HG02973 (cell line): ENCODE results near the gene POFUT2.

Source experiments
- ATAC-seq: cut with Tn5 transposase; IDR thresholded peaks from one replicate; pipeline ENCODE4 v1.9.1; 2021; ENCODE audit warnings: moderate library complexity; ENCODE audit not compliant: unreplicated experiment

POFUT2 gene

DNA sequence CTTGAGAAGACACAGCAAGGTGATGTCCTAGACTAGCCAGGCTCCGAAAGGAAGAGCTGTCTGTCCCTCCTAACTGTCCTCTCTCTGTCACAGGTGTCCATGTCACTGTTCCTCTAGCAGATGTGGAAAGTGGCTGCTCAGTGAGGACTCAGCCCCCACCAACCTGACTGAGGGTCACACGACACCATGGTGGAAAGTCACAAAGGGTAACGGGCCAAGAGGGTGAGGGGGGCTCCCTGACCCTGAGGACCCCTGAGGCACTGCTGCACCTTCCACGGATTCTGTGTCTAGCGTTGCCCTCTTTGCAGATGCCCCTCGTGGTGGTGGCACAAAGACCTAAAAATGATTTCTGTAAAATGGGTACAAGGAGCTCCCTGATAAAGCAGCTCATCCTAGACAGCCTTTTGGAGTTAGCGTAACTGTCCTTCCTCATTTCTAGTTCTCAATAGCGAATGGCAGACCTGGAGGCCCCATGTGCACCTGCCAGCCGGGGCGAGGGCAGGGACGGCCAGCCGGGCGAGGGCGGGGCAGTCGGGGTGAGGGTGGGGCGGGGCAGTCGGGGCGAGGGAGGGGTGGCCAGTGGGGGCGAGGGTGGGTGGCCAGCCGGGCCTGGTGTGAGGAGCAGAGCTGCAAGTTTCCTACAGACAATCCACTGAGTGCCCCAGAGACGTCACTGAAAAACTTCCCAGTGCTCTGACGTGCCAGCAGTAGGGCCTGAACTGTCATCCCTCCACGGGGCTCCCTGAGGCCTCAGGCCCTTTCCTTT, 23.4 kb downstream of the POFUT2 start:
- no peak for ATAC-seq

DNA sequence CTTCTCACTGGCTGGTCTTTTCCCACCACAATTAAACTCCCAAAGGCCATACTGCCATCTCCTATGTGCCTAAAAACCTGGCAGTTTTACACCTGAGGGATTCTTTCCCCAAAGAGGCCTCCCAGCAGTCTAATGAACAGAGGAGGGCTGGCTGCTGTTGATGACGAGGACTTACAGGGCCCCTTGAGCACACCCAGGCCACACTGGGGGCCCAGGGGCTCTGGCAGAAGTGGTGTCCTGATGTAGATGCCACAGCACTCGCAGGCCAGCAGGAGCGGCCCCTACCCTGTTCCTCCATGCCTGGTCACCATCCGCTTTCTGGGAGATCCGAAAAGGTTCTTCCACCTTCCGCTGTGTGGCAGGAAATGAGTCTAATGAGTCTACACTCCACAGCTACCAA, 24.2 kb downstream of the POFUT2 start:
- ATAC-seq = no peak

DNA sequence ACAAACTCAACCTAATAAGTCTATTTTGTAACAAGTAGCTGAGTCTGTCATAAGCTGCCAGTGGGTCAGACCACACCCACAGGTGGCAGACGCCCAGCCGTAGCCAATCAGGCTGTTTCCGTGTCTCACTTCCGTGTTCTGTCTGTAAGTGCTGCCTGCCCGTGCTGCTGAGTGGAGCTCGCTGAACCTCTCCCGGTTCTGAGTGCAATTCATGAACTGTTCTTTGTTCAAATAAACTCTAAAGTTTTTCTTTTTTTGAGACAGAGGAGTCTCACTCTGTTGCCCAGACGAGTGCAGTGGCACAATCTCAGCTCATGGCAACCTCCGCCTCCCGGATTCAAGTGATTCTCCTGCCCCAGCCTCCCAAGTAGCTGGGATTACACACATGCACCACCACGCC, 25.1 kb downstream of the POFUT2 start:
- no peak for ATAC-seq

DNA sequence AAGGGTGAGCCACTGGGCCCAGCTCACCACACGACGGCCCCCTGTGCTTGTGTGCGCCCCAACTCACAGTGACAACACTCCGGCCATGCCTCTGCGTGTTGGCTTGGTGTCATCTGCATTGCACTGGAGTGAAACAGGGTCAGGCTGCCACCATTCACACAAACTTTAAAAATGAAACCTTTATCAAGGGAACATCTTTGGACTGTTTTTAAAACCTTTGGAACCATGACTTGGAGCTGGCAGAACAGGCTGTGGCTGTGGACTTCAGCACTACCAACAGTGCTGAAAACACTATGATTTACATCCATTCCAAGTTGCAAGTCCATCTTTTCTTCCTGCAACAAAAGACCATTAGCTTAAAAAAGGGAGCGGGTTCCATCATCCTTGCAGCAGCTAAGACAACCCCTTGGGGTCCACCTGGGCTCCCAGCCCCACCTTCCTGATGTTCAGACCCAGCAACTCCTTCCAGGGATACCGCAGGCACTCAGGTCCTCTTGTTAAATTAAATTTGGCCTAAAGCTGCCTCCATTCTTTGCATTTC, 25.6 kb downstream of the POFUT2 start:
- no peak for ATAC-seq

DNA sequence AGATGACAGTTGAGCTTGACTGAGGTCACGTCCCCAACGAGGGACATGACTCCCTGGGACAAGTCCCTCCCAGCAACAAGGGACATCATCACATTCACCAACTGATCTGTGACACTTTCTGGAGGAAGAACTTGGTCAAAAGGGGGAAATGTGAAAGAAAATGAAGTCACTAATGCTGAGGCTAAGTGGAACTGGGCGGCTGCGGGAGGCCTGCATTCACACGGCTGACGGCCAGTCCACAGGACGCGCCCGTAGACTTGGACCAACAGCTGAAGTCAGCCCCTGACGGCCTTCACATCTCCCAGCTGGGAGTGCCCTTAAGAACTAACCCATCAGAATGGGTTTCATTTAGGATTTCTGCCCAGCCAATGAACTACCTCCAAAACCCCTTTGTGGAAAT, 26.6 kb downstream of the POFUT2 start:
- no peak for ATAC-seq

DNA sequence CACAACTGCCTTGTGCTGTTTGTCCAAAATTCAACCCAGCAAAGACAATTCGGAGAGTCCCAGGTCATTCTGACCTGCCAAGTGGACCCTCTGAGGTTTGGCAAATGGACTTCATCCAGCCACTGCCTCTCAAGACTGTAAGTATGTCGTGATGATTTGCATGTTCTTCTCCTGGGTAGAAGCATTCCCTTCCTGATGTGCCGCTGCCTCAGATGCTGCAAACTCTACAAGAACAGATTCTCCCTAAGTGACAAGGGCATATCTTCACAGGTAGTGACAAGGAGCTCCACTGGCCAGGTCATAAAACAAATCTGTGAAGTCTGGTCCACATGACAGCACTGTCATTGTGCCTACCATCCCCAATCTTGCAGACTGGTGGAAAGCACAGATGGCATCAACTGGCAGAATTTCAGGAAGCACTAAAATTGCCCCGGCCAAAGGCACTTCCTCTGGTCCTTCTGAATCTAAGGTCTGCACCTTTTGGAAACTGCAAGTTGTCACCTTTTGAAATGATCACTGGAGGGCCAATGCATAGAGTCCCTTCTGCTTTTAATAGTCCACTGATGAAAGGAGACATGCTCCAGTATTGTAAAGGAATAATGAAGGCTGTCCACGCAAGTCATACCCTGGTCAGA, 27.4 kb downstream of the POFUT2 start:
- no peak for ATAC-seq

DNA sequence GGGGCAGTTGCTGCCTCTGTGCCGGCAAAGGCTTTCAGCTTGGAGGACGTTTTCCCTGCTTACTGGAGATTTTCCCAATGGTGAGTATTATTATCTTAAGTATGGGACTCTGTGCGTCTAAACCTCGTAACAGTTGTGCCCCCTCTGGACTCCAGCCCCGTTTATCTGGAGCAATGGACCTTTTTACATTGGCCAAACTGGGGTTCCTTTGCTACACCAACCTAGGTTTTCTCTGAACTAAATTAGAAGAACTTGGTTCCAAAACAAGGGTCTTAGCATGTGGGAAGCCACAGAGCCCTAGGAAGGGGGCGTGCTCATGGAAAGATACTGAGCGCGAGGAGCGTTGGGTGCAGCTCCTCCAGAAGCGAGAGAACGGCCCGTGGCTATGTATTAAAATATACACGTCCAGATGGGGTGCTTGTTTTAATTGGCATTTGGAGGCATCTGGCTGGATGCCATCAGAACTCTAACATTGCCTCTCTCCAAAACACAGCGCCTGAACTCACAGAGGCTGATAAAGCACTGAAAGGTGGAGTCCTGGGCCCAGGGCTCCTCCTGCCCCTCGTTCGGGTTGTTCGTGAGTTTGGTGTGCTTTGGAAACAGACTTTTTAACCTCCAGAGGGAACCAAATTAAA, 28.4 kb downstream of the POFUT2 start:
- ATAC-seq = no peak

DNA sequence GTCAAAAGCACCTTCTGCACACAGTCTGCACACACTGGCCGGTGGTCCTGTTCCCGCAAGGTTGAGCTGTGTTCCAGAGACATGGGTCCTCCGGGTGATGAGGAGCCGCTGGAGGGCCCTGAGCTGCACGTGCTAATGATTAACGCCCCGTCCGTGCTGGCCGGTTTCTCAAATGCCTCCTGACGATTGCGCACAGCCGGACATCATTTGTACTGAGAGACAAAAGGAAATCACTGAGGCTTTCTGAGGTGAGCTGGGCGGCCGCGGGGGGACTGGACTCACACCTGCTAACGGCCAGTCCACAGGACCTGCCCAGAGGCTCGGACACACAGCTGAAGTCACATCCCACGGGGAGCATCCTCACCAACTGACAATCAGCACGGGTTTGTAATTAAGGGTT, 29.2 kb downstream of the POFUT2 start:
- no peak for ATAC-seq

DNA sequence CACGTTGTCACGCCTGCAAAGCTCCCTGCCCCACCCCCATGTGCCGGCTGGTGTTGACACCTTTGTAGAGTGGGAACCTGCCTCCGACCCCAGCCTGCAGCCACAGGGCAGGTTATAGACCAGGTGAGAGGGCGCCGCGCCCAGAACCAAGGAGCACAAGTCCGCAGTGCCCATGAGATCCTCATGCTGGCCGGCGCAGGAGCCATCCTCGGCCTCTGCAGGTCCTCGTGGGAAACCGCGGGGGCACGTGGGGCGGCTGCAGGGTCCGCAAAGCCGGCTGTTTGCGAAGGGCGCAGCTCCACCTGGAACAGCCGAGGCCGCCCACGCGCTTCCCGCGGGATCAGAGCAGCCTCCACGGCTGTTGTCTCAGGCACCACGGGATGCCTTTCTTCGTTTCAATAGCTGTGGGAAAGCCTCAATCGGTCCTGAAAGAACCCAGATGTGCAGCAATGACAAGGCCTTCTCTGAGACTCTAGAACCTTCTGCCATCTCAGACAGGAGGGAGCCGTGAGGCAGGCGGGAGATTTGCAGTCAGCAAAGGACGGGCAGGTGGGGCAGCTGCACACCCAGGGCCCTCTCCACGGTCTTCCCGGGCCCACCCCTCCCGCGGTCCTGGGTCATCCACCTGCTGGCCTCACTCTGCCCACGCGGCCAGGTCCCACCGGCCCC, 29.9 kb downstream of the POFUT2 start:
- no peak for ATAC-seq

DNA sequence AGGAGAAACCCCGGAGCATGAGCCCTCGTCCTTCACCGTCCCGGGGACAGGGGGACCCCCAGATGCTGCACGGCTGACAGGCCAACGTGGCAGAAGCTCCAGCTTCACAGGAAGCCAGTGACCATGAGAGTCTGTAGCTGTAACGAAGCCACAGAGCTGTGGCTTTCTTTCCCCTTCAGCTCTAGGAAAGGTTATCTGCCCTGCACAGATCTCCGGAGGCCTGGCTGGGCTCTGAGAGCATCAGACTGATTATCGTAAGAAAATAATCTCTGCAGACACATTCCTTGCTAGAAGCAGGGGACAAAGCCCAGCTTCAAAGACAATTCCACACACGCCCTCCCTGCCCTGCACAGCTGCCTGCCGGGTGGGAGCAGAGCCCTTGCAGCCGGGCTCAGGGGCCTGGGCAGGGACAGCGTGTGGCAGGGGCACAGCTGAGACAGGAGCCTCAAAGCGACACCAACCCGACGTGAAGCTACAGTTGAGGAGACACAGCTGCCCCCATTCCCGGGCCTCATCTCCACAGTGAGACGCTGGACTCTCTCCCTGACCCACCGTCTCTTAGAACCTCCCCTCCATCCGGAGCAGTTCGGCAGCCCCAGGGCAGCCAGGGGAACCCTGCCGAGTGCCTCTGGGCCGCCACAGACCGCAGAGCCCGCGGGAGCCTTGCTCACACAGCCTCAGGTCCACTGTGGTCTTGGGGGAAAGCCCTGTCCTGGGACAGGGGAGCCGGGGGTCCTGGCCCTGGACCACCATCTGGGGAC, 30.6 kb downstream of the POFUT2 start:
- no peak for ATAC-seq

DNA sequence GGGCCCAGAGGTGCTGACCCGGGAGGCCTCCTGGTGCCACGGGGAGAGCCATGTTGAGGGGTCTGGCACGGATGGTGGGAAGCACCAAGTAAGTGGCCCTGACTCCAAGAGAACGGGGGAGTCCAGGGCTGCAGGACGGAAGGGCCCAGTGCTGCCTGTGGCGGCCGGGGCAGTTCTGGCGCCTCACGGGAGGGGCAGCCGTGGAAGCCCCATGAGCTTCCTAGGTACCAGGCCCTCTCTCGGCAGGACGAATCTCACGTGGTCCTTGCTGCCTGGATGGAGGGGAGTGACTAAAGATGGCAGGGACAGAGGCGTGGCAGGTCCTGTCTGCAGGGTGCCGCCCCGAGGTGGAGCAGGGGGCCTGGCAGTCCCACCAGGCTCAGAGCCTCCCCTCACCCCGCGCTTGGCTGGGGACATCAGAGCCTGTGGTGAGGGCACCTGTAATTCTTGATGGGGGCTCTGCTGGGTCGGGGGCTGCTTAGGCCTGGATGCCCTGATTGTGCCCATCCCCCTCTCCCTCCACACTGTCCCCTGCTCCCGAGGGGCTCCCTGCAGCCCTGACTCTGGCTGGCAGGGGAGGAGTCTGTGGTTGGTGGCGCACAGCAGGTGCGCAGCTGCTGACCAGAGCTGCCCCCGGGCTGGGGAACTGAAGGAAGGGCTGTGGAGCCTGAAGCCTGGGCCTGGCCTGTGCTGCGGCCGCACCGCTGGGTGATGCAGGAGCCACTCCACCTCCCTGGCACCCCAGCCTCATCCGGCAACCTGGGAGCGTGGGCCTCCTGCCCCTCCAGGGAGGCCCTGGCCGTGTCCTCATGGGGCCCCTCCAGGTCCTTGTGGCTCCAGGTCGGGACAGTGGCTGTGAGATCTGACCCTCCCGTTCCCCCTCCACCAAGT, 31.4 kb downstream of the POFUT2 start:
- ATAC-seq = no peak

DNA sequence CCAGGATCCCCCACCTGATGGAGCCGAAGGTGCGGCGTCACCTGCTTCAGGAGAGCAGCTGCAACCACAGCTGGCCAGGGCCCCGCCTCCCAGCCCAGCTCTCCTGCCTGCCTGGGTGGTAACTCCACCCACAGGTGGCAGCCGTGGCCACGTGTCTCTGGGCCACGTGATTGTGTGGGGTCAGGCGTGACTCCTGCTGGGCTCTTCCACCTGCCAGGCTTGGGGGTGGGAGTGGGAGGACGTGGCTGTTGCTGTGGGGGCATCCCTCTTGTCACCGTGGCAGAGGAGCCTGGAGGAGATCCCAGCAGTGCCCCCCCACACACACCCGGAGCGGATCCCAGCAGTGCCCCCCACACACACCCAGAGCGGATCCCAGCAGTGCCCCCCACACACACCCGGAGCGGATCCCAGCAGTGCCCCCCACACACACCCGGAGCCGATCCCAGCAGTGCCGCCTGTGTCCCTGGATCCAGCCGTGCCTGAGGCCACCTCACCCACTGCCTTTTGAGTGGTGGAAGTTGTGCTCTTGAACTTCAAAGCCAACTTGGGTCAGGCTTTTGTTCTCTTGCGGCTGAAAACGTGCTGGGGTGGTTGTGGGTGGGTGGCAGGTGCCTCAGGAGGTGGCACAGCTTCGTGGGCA, 32.2 kb downstream of the POFUT2 start:
- ATAC-seq = no peak

DNA sequence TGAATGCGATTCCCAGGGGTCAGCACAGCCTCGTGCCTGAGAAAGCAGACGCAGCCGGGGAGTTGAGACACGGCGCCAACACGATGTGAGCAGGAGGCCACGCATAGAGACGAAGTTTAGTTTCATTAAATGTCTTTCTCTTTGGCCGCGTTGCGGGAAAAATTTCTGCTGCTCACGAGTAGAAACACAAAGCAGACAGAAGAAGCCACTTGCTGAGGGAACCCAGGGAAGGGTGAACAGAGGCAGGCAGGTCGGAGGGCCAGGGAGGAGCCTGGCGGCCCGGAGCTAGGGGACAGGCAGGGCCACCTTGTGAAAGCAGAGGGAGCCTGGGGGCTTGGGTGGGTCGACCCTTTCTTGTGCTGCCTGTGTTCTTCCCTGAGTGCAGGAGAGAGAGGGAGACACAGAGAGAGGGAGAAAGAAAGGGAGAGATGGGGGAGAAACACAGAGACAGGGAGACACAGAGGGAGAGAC, 33.2 kb downstream of the POFUT2 start:
- no peak for ATAC-seq

DNA sequence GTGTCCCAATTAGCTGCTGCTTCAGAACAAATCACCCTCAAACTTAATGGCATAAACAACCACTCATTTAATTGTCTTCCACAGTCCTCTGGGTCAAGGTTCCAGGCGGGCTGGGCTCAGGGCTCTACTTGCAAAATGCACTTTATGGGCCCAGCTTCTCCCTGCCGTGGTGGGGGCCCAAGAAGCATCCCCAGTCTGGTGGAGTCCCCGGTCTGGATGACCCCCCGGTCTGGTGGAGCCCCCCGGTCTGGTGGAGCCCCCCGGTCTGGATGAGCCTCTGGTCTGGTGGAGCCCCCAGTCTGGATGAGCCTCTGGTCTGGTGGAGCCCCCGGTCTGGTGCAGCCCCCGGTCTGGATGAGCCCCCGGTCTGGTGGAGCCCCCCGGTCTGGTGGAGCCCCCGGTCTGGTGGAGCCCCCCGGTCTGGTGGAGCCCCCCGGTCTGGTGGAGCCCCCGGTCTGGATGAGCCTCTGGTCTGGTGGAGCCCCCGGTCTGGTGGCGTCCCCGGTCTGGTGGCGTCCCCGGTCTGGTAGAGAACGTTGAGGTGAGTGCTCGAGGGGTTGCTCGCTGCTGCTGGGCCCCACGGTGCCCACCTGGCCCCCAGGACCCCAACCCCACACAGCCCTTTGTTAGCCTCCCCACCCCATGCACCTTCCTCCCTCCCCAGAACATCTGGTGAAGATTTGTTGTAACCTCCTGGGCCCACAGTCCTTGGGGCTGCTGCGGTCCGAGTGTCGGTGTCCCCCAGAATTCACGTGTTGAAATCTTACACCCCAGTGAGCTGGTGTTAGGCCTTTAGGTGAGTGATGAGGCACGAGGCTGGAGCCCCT, 33.8 kb downstream of the POFUT2 start:
- no peak for ATAC-seq

DNA sequence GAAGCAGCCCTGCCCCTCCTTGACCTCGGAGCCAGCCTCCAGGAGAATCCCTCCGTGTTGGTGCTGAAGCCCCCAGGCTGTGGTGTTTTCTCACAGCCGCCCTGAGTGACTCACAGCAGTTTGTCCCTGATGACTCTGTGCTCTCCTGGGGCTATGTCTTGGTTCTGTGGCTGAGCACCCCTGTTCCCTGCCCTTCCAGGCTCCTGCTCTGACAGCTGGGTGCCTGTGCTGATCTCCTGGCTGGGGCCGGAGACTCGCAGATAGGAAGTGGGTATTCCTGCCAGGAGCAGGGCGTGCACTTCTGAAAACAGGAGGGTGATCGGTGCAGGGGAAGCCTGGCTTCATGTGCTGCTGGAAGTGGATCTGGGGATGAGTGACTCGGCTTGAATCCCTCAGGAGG, 34.5 kb downstream of the POFUT2 start:
- no peak for ATAC-seq

DNA sequence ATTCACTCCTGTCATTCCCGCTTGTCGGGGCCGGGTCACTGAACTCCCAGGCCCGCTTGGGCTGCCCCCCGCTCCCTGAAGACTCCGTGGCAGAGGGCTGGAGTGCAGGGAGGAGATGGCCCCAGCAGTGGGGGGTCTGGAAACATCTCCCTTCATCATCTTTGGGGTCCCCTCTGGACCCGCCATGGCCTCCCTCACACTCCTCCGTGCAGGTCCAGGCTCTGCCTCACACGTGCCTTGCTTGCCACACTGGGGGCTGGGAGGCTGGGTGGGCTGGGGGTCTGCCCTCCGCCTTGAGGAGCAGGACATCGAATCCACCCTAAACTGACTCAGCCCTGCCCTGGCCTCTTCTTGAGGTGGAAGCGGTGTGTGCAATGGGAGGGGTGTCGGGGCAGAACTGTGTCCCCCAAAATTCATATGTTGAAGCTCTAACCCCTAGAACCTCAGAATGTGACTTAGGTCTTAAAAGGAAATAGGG, 35.2 kb downstream of the POFUT2 start:
- ATAC-seq = no peak

DNA sequence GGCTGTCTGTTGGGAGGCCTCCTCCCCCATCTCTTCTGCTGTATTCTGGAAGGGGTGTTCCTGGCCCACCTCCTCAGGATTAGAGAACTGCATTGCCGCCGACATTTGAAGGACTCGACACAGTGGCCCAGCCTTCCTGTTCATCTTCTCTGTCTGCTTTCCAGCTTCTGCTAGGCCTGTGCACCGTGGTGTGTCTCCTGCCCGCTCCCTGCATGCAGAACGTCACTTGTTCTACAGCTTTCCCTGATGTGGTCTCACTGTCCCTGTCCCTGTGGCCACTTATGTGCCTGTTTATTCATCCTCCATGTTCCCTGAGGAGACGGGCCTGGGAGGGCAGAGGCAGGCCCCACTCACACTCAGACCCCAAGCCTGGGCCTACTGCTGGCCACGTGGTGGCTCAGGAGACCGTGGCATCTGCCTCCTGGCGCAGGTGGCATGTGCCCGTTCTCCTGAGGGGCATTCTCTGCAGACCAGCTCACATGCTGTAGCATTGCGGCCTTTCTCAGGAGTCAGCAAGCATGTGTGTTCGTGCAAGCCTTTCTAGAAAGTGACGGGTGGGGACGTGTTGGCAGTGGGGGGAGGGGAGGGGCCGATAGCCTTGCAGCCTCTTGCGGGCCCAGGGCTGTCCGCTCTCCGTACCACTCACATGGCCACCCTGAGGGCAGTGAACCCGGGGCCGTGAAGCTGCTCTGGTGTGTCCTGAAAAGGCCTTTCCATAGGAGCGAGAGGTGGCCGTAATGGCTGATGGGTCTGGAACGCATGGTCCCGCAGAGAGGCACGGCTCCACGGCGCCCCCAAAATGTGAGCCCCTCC, 35.9 kb downstream of the POFUT2 start:
- ATAC-seq = no peak
